RWPE2 (cell line): ENCODE data around the gene CBX4.

Experiments
- ATAC-seq: fragments of 200-7000 bp; cut with Tn5 transposase; 3 replicates; pipeline ENCODE4 v1.9.1; 2021; ENCODE audit warnings: low read depth
- DNase-seq: peaks from one replicate; pipeline ENCODE4 v3.0.0-alpha.2; 2020; ENCODE audit warnings: low spot score
- H3K27ac ChIP-seq: fragments of 450-650 bp; 2 replicates; pipeline ENCODE4 v1.5.1; 2017; ENCODE audit warnings: mild to moderate bottlenecking; ENCODE audit not compliant: poor library complexity, severe bottlenecking
- H3K27me3 ChIP-seq: fragments of 250-450 bp; sonication (Bioruptor Pico); 2 replicates; pipeline ENCODE4 v1.5.1; 2021; ENCODE audit warnings: mild to moderate bottlenecking, moderate library complexity; ENCODE audit not compliant: insufficient read depth, poor library complexity, severe bottlenecking
- H3K36me3 ChIP-seq: fragments of 250-450 bp; sonication (Bioruptor Pico); 2 replicates; pipeline ENCODE4 v1.5.1; 2020; ENCODE audit warnings: low read depth, mild to moderate bottlenecking, moderate library complexity
- H3K4me1 ChIP-seq: fragments of 250-450 bp; sonication (Bioruptor Pico); 2 replicates; pipeline ENCODE4 v1.5.1; 2021; ENCODE audit warnings: mild to moderate bottlenecking, moderate library complexity; ENCODE audit not compliant: insufficient read depth, poor library complexity, severe bottlenecking
- H3K4me3 ChIP-seq: fragments of 250-450 bp; sonication (Bioruptor Pico); 2 replicates; pipeline ENCODE4 v1.5.1; 2021; ENCODE audit warnings: mild to moderate bottlenecking, moderate library complexity; ENCODE audit not compliant: severe bottlenecking
- H3K9me3 ChIP-seq: fragments of 250-450 bp; sonication (Bioruptor Pico); 2 replicates; pipeline ENCODE4 v1.5.1; 2021; ENCODE audit warnings: mild to moderate bottlenecking, moderate library complexity; ENCODE audit not compliant: severe bottlenecking
- TF ChIP-seq, protein P1 (sequence below): fragments of 450-650 bp; IDR thresholded peaks from one replicate; pipeline ENCODE4 v1.5.1; 2017; ENCODE audit warnings: mild to moderate bottlenecking, moderate library complexity; ENCODE audit not compliant: poor library complexity, severe bottlenecking

The CBX4 gene

DNA sequence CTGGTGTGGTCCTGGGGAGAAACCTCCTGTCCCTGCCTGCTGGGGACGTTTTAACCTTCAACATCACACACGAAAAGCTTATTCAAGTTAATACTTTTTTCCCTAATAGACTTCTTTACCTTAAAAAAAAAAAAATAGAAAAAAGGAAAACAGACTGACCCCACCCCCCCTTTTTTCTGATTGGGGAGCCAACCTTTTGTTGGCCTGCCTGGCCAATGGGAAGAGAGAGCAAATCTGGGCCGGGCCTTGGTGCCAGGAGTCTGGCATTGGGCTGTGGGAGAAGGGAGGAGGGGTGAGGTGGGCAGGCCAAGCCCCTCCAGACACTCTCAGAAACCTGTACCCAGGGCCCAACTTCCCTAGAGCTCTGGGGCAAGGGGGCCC, 45.3 kb downstream of the CBX4 start:
- ATAC-seq (no peak), DNase-seq (no peak)
- Histone ChIP-seq H3K27me3 (peaks cover 59% of the 10 kb centered on the region), H3K4me1 (peaks cover 4% of the 10 kb centered on the region), H3K9me3 (no peaks in the 10 kb centered on the region), H3K36me3 (0 out of 2 replicates have a peak, but pooled peaks cover 4% of the 10 kb centered on the region), H3K27ac (no peak overlapping the region), H3K4me3 (no peak overlapping the region)
- TF ChIP-seq, protein P1, sequence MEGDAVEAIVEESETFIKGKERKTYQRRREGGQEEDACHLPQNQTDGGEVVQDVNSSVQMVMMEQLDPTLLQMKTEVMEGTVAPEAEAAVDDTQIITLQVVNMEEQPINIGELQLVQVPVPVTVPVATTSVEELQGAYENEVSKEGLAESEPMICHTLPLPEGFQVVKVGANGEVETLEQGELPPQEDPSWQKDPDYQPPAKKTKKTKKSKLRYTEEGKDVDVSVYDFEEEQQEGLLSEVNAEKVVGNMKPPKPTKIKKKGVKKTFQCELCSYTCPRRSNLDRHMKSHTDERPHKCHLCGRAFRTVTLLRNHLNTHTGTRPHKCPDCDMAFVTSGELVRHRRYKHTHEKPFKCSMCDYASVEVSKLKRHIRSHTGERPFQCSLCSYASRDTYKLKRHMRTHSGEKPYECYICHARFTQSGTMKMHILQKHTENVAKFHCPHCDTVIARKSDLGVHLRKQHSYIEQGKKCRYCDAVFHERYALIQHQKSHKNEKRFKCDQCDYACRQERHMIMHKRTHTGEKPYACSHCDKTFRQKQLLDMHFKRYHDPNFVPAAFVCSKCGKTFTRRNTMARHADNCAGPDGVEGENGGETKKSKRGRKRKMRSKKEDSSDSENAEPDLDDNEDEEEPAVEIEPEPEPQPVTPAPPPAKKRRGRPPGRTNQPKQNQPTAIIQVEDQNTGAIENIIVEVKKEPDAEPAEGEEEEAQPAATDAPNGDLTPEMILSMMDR: no peak

DNA sequence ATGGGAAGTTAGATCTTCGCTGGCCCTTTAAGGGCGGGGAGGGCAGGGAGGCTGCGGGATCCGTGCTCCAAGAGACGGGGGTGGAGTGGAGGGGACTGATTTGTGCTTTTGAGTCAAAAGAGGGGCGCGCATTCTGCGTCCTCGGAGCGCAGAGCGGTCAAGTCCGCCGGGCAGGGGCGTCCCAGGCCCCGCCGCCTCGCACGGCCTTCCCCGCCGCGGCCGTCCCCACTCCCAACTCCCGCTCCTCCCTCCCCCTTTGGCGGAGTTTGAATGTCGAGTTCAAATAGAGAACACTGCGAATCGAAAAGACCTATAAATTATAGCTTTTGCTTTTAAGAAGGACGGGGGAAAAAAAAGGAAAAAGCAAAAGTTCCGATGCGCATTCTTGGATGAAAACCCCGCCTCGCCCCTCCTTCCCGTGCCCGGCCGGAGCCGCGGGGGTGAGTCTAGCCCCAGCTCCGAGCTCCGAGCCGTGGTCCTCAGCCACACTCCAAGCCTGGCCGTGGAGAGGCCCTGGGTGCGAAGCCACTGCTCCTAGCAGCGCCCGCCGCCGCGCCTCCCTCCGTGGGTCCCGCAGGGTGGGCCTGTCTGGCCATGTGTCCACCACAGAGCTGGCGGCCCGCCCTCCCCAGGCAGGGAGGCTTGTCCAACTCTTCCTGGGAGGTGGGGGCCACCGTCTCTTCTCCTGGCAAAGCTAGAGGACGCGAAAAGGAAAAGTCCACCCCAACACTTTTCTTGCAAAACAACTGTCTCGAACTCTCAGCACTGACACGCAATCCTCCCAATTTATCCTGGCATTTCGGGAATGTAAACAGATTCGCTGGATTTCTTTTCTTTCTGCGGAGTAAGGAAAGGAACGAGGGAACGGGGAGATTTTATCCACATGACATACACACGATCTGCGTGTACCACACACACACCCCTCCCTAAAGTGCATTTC, 46.0 kb downstream of the CBX4 start:
- ATAC-seq (no peak), DNase-seq (no peak)
- Histone ChIP-seq H3K27ac (no peak overlapping the region), H3K4me3 (peak overlapping the region; percentile 28), H3K4me1 (peaks cover 4% of the 10 kb centered on the region), H3K36me3 (0 out of 2 replicates have a peak, but pooled peaks cover 4% of the 10 kb centered on the region), H3K9me3 (no peaks in the 10 kb centered on the region), H3K27me3 (peaks cover 59% of the 10 kb centered on the region)
- TF ChIP-seq, protein P1: no peak

- no peak for ATAC-seq
- Histone ChIP-seq H3K9me3 (no peaks in the 10 kb centered on the region), H3K27ac (no peak overlapping the region), H3K36me3 (0 out of 2 replicates have a peak, but pooled peaks cover 4% of the 10 kb centered on the region), H3K27me3 (peaks cover 61% of the 10 kb centered on the region), H3K4me1 (peaks cover 4% of the 10 kb centered on the region), H3K4me3 (no peak overlapping the region)
- TF ChIP-seq, protein P1: no peak
- no peak for DNase-seq
Observed at GRCh38 chr17:79792341-79792871, 46.8 kb downstream of the CBX4 start.

- ATAC-seq (no peak), DNase-seq (no peak)
- H3K27me3 ChIP-seq: peaks cover 62% of the 10 kb centered on the region
- no peak overlapping the region for H3K4me3 ChIP-seq
- H3K27ac ChIP-seq: no peak overlapping the region
- peaks cover 4% of the 10 kb centered on the region for H3K4me1 ChIP-seq
- no peaks in the 10 kb centered on the region for H3K9me3 ChIP-seq
- TF ChIP-seq, protein P1: no peak
- H3K36me3 ChIP-seq: 0 out of 2 replicates have a peak, but pooled peaks cover 4% of the 10 kb centered on the region
Observed at GRCh38 chr17:79791735-79792161, 47.5 kb downstream of the CBX4 start.
